GM21528 (cell line): ENCODE results near the gene IMP4.

Source experiments
- ATAC-seq: cut with Tn5 transposase; IDR thresholded peaks from one replicate; pipeline ENCODE4 v1.9.1; 2021; ENCODE audit warnings: mild to moderate bottlenecking, moderate library complexity; ENCODE audit not compliant: unreplicated experiment, low FRiP score

The IMP4 gene

DNA sequence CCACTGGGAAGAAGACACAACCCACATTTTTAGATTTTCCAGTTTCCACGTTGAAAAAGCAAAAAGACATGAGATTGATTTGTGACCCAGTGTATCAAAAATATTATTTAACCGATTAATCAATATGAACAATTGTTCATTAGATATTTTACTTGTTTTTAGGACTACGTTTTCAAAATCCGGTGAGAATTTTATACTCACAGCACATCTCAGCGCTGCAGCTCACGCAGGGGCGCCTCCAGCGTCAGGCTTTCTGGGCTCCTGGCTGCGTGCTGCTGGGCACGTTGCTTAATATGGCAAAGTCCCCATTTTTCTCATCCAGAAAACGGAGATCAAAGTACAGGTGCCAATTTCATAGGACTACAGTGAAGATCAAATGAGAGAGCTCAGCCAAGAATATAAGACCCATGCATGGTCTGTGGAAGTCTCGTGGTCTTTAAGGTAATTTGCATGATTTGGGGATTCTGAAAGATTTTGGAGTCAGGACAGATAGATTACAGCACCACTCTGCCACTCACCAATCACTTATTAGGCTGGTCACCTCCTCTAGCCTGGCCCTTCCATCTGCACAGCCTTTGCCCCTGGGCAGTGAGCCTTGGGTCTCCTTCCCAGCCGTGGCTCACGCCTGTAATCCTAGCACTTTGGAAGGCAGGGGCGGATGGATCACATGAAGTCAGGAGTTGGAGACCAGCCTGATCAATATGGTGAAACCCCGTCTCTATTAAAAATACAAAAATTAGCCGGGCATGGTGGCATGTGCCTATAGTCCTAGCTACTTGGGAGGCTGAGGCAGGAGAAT is 49.4 kb downstream of the IMP4 start:
- ATAC-seq = no peak

DNA sequence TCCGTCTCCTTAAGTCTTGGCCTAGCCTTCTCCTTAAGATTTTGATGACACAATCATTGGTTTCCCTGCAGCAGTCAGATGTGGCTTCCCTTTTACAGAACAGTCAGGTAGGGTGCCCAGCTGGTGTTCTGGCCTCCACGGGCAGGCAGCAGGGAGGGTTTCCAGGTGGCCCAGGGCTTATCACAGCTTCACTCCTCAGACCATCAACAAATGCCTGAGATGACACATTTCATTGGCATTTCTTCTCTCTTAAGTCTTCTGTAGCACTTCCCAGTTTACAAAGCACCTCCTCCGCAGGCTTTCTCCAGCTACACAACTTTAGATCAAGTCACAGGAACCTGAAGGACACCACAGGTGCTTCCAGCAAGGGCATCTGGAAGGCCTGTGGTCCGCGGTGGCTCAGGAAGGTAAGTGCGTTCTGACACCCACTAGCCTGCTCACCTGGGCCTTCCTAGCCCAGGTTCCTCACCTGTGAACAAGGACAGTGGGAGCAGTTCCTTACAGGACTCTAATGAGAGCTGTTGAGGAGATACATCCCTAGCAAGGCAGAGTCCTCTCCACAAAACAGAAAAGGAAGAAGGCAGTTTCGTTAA is 50.7 kb downstream of the IMP4 start:
- no peak for ATAC-seq
